Measurements from ENCODE around the gene UNC13B. TPM values are rescaled to one million over a fixed set of nuclear protein-coding genes. Genes with fewer than 3 reads are reported as not detected.

The UNC13B gene
- total and polyA plus RNA-seq, 2 of the 13 experiments (the other 11 are each of a cell fraction or from before 2014, with no cell fraction given) = 14.0 to 18.3 TPM

DNA sequence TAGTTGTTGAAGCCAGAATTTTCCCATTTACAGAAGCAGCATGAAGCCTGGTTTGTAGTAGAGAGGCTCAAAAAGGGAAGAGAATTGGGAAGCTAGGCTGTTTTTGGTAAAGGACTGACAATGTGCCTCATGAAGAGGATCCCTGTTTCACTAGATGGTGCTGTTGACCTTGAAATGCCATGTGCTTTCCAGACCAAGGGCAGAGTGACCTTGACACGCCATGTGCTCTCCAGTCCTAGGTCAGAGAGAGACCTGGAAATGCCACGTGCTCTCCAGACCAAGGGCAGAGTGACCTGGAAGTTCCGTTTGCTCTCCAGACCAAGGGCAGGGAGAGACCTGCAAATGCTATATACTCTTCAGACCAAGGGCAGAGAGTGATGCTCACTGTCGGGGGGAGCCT lies 32.0 kb downstream of the UNC13B start (continued):
- TF ChIP-seq, protein P1, sequence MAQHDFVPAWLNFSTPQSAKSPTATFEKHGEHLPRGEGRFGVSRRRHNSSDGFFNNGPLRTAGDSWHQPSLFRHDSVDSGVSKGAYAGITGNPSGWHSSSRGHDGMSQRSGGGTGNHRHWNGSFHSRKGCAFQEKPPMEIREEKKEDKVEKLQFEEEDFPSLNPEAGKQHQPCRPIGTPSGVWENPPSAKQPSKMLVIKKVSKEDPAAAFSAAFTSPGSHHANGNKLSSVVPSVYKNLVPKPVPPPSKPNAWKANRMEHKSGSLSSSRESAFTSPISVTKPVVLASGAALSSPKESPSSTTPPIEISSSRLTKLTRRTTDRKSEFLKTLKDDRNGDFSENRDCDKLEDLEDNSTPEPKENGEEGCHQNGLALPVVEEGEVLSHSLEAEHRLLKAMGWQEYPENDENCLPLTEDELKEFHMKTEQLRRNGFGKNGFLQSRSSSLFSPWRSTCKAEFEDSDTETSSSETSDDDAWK (CRISPR knock-in tag; IDR thresholded peaks at IDR 0.05) = no peak
- TF ChIP-seq ARNTL (CRISPR knock-in tag; IDR thresholded peaks at IDR 0.05) = peak; percentile 93
- no peak for TF ChIP-seq ZNF383 (CRISPR knock-in tag; IDR thresholded peaks at IDR 0.05; ENCODE audit: borderline replicate concordance)
- no peak for TF ChIP-seq ZBTB46 (CRISPR knock-in tag; IDR thresholded peaks at IDR 0.05; ENCODE audit: borderline replicate concordance)
- TF ChIP-seq KLF6 (CRISPR knock-in tag; IDR thresholded peaks at IDR 0.05) = 0 out of 2 replicates have a peak, but pooled peaks have one; percentile 27
- no peak for TF ChIP-seq HOXA9 (CRISPR knock-in tag; IDR thresholded peaks at IDR 0.05; ENCODE audit: borderline replicate concordance)
- TF ChIP-seq, protein P2, sequence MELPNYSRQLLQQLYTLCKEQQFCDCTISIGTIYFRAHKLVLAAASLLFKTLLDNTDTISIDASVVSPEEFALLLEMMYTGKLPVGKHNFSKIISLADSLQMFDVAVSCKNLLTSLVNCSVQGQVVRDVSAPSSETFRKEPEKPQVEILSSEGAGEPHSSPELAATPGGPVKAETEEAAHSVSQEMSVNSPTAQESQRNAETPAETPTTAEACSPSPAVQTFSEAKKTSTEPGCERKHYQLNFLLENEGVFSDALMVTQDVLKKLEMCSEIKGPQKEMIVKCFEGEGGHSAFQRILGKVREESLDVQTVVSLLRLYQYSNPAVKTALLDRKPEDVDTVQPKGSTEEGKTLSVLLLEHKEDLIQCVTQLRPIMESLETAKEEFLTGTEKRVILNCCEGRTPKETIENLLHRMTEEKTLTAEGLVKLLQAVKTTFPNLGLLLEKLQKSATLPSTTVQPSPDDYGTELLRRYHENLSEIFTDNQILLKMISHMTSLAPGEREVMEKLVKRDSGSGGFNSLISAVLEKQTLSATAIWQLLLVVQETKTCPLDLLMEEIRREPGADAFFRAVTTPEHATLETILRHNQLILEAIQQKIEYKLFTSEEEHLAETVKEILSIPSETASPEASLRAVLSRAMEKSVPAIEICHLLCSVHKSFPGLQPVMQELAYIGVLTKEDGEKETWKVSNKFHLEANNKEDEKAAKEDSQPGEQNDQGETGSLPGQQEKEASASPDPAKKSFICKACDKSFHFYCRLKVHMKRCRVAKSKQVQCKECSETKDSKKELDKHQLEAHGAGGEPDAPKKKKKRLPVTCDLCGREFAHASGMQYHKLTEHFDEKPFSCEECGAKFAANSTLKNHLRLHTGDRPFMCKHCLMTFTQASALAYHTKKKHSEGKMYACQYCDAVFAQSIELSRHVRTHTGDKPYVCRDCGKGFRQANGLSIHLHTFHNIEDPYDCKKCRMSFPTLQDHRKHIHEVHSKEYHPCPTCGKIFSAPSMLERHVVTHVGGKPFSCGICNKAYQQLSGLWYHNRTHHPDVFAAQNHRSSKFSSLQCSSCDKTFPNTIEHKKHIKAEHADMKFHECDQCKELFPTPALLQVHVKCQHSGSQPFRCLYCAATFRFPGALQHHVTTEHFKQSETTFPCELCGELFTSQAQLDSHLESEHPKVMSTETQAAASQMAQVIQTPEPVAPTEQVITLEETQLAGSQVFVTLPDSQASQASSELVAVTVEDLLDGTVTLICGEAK (IDR thresholded peaks at IDR 0.05) = no peak
- TF ChIP-seq, protein P2 (CRISPR knock-in tag; IDR thresholded peaks at IDR 0.05) = no peak; the same call in 1 of the 2 replicates
- TF ChIP-seq JARID2 (CRISPR knock-in tag; IDR thresholded peaks at IDR 0.05; ENCODE audit: insufficient replicate concordance) = no peak
- TF ChIP-seq TCF12 (IDR thresholded peaks at IDR 0.05) = no peak
- no peak for TF ChIP-seq TCF12 (CRISPR knock-in tag; IDR thresholded peaks at IDR 0.05)
- no peak for TF ChIP-seq ATF7-NPFF (CRISPR knock-in tag; IDR thresholded peaks at IDR 0.05; ENCODE audit: low read depth)
- no peak for TF ChIP-seq SP4 (CRISPR knock-in tag; IDR thresholded peaks at IDR 0.05)
- TF ChIP-seq, protein P3, sequence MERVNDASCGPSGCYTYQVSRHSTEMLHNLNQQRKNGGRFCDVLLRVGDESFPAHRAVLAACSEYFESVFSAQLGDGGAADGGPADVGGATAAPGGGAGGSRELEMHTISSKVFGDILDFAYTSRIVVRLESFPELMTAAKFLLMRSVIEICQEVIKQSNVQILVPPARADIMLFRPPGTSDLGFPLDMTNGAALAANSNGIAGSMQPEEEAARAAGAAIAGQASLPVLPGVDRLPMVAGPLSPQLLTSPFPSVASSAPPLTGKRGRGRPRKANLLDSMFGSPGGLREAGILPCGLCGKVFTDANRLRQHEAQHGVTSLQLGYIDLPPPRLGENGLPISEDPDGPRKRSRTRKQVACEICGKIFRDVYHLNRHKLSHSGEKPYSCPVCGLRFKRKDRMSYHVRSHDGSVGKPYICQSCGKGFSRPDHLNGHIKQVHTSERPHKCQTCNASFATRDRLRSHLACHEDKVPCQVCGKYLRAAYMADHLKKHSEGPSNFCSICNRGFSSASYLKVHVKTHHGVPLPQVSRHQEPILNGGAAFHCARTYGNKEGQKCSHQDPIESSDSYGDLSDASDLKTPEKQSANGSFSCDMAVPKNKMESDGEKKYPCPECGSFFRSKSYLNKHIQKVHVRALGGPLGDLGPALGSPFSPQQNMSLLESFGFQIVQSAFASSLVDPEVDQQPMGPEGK (CRISPR knock-in tag; IDR thresholded peaks at IDR 0.05) = no peak
- no peak for TF ChIP-seq CHCHD3 (CRISPR knock-in tag; IDR thresholded peaks at IDR 0.05)
- TF ChIP-seq STAT5B (CRISPR knock-in tag; IDR thresholded peaks at IDR 0.05) = no peak
- TF ChIP-seq PCBP1 (IDR thresholded peaks at IDR 0.05; ENCODE audit: borderline replicate concordance, low read depth, low read length) = no peak
